A673 (cell line): ENCODE data around the gene HBQ1. TPM values are rescaled to one million over a fixed set of nuclear protein-coding genes. Genes with fewer than 3 reads are reported as not detected.

Experiments used
- BruUV-seq: library from RNA; stranded (reverse); fragments of 400-500 nt; replicated peaks from 2 replicates; lab custom pipeline; 2021; lab: Mats Ljungman, UMichigan
- CTCF ChIA-PET: fragments of 300-600 bp; sonication (Branson Sonifier 250); formaldehyde crosslinking; loops from one replicate; lab custom pipeline; 2022; ENCODE audit warnings: antibody characterized with exemption; lab: Charles Lee
- POLR2A ChIA-PET: fragments of 300-600 bp; sonication (Branson Sonifier 250); formaldehyde crosslinking; loops from one replicate; lab custom pipeline; 2022; ENCODE audit warnings: antibody characterized with exemption; ENCODE audit not compliant: low non-redundant PET; lab: Charles Lee
- DNase-seq: peaks from one replicate; pipeline ENCODE4 v3.0.0-alpha.2; 2015; ENCODE audit warnings: low spot score
- H3K27ac ChIP-seq: fragments of 200-600 bp; sonication (generic); 2 replicates; pipeline ENCODE4 v1.5.1; 2016; ENCODE audit warnings: mixed run types, low read depth, mild to moderate bottlenecking, mixed read lengths, antibody characterized with exemption, low read length; ENCODE audit not compliant: poor library complexity, severe bottlenecking
- H3K27me3 ChIP-seq: fragments of 200-600 bp; sonication (generic); replicated peaks from 2 replicates; pipeline ENCODE4 v1.6.1; 2017; ENCODE audit warnings: mixed run types, low read depth, mild to moderate bottlenecking, mixed read lengths, antibody characterized with exemption, low read length; ENCODE audit not compliant: insufficient read depth, poor library complexity
- H3K36me3 ChIP-seq: fragments of 200-600 bp; sonication (generic); 2 replicates; pipeline ENCODE4 v1.6.1; 2016; ENCODE audit warnings: mixed run types, mild to moderate bottlenecking, mixed read lengths, antibody characterized with exemption, low read length; ENCODE audit not compliant: insufficient read depth, poor library complexity, severe bottlenecking
- H3K4me1 ChIP-seq: fragments of 200-600 bp; sonication (generic); 2 replicates; pipeline ENCODE4 v1.6.1; 2017; ENCODE audit warnings: mixed run types, mild to moderate bottlenecking, mixed read lengths, antibody characterized with exemption, low read length; ENCODE audit not compliant: insufficient read depth, poor library complexity, severe bottlenecking
- H3K4me3 ChIP-seq: fragments of 200-600 bp; sonication (generic); 2 replicates; pipeline ENCODE4 v1.5.1; 2016; ENCODE audit warnings: low read depth, mixed run types, mild to moderate bottlenecking, mixed read lengths, low read length; ENCODE audit not compliant: poor library complexity, severe bottlenecking
- H3K9me3 ChIP-seq: fragments of 200-600 bp; sonication (generic); 2 replicates; pipeline ENCODE4 v1.6.1; 2016; ENCODE audit warnings: mixed run types, low read depth, mild to moderate bottlenecking, mixed read lengths, antibody characterized with exemption, low read length; ENCODE audit not compliant: poor library complexity, severe bottlenecking
- CTCF ChIP-seq: fragments of 300-800, 200-600 bp; sonication (generic); conservative IDR thresholded peaks from 2 replicates; pipeline ENCODE4 v1.5.1; 2017; ENCODE audit warnings: low read depth, mild to moderate bottlenecking, antibody characterized with exemption, low read length, moderate library complexity, mixed read lengths
- EZH2 ChIP-seq: fragments of 200-600 bp; sonication (generic); IDR thresholded peaks from 2 replicates; pipeline ENCODE4 v1.6.1; 2017; ENCODE audit warnings: borderline replicate concordance, low read depth, mild to moderate bottlenecking, mixed read lengths, antibody characterized with exemption, low read length; ENCODE audit not compliant: poor library complexity, severe bottlenecking
- intact Hi-C: fragments of 100-400 bp; cut with micrococcal nuclease; formaldehyde crosslinking; loops from one replicate; pipeline ENCODE4 v1.10.0; 2022; ENCODE audit not compliant: unreplicated experiment
- total RNA-seq: library from RNA; stranded (reverse); gene quantifications from 2 replicates; pipeline ENCODE4 v1.2.3, GENCODE V29; 2021

HBQ1 gene
- total RNA-seq, 1 experiment from 2014 or later = 1.2 TPM

- H3K4me1 ChIP-seq = no peaks in the 10 kb centered on the region
- TF ChIP-seq CTCF (no peak), EZH2 (no peak)
- no peaks in the 10 kb centered on the region for H3K9me3 ChIP-seq
- H3K36me3 ChIP-seq = no peaks in the 10 kb centered on the region
- no peak overlapping the region for H3K27ac ChIP-seq
- DNase-seq = no peak
- POLR2A ChIA-PET = no interaction called here
- H3K4me3 ChIP-seq = no peak overlapping the region
- H3K27me3 ChIP-seq = no peaks in the 10 kb centered on the region
- BruUV-seq = no TSS peak
- CTCF ChIA-PET = no interaction called here
- intact Hi-C loops = no loop called here
Observed at GRCh38 chr16:144797-145252, 35.4 kb upstream of the HBQ1 start.

- no peaks in the 10 kb centered on the region for H3K27me3 ChIP-seq
- H3K36me3 ChIP-seq = no peaks in the 10 kb centered on the region
- intact Hi-C loops = no loop called here
- POLR2A ChIA-PET = no interaction called here
- BruUV-seq = no TSS peak
- no peak for DNase-seq
- no peak overlapping the region for H3K4me3 ChIP-seq
- H3K4me1 ChIP-seq = no peaks in the 10 kb centered on the region
- no peak for TF ChIP-seq CTCF
- no peak for TF ChIP-seq EZH2
- no peak overlapping the region for H3K27ac ChIP-seq
- no peaks in the 10 kb centered on the region for H3K9me3 ChIP-seq
- CTCF ChIA-PET = no interaction called here
Observed at GRCh38 chr16:146646-147045, 33.6 kb upstream of the HBQ1 start.

GRCh38 chr16:149024-149660 is 31.1 kb upstream of the HBQ1 start:
- no peaks in the 10 kb centered on the region for H3K27me3 ChIP-seq
- H3K9me3 ChIP-seq = no peaks in the 10 kb centered on the region
- BruUV-seq = no TSS peak
- CTCF ChIA-PET = interaction anchor here (0.7 kb wide), 1 partner anchor 270 kb away, joined by 3 read pairs; no protein-coding TSS in a partner anchor
- no peaks in the 10 kb centered on the region for H3K36me3 ChIP-seq
- no peak for DNase-seq
- H3K4me3 ChIP-seq = no peak overlapping the region
- TF ChIP-seq CTCF (no peak), EZH2 (no peak)
- intact Hi-C loops = no loop called here
- POLR2A ChIA-PET = interaction anchor here (0.7 kb wide), 1 partner anchor 29 kb away, joined by 4 read pairs; no protein-coding TSS in a partner anchor
- H3K27ac ChIP-seq = no peak overlapping the region
- no peaks in the 10 kb centered on the region for H3K4me1 ChIP-seq
